Stimulated activated CD4-positive, alpha-beta T cell treated with anti-CD3 and anti-CD28 coated beads, Interleukin-2, amount 100 ng/mL, for 48 hours (primary cell): ENCODE results near the gene CADM2.

Experiments used
- DNase-seq, 2 donors: peaks; one replicate each; pipeline ENCODE4 v3.0.0-alpha.2; 2020

CADM2 gene

DNA sequence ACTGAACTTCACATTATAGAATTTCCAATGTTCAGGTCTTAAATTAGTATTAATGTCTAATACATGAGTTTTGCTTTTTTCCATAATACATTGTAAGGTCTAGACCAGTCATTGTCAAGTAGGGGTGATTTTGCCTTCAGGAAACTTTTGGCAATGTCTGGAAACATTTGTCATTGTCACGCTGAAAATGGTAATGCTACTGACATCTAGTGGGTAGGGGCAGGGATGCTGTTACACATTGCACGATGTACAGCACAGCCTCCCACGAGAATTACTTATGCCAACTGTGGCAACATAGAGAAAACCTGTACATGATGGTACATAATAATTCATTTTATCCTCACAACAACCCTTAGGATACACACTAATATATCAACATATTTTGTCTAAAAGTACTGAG, 384.1 kb downstream of the CADM2 start:
- no peak for DNase-seq

DNA sequence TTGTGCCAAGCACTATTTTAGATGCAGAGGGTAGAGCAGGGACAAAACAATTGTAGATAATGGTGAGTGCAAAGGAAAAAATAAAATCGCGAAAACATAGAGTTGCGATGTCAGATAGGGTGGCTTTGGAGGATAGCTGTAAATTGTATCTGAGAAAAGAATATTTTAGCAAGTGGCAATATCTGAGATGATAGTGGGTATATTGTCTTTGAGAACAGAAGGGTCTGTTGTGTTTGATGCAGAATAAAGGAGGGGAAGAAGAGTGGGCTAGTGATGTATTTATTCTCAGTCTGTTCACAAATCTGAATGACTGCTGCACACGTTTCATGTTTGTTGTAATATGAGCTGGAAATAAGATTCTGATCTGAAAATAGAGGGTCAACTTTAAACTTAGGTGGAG, 396.8 kb downstream of the CADM2 start:
- DNase-seq: no peak

DNA sequence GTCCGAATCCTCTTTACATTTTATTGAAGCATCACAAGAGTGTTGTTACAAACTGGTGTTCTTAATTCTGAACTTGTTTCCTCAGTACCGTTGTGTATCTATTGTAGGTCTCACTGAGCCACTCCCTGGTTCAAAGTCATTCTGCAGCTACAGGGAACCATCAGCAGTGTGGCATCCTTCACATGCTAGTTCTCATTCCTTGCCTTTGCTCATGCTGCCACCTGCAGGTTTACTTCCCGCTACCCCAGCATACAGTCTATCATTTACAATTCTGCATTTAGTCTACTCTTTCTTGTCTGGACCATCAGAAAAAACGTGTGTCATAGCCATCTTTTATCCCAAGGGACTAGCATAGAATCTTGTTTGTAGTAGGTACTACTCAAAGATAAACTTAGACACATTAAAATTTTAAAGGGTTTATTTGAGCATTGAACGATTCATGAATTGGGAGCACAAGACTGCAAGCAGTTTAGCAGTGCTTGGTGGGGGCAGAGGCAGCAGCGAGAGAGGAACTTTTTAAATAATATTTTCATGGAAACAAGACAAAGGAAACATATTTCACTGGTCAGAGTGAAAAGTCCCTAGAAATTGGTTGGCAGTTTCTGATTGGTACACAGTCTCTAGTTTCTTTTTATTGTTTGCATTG, 402.1 kb downstream of the CADM2 start:
- no peak for DNase-seq

DNA sequence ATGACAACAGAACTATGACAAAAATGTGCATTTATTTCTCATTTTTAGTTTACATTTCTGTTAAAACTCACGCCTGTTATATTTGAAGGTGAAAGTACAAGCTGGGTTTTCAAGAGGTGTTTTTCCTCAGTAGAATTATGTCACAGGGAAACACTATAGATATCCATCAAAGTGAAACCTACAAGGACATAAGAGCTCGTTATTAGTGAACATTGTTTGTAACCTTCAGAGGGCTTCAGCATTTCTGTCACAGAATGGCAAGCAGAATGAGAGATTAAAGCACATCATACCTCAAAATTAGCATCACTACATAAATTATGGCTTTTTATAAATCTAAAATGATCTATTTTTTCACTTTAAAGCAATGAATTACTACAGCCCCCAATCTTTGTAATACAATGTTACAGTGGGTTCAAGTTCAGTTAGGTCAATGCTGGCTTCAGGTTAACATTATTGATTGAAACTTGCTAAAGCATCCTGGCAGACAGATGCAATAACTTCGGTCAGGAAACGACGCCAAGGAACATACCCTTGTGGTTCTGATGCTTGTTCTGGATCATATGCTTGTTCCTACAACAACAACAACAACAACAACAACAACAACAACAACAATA, 405.6 kb downstream of the CADM2 start:
- no peak for DNase-seq

DNA sequence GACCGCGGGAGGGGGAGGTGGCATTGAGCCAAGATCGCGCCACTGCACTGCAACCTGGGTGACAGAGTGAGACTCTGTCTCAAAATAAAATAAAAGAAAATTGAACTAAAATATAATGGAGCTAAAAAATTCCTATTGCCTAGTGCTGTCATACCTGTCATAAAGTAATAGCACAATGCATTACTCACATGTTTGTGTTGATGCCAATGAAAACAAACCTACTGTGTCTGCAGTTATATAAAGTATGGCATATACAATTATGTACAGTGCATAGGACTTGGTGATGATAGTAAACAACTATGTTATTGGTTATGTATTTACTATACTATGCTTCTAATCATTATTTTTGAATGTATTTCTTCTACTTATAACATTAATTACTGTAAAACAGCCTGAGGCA, 411.6 kb downstream of the CADM2 start:
- no peak for DNase-seq

DNA sequence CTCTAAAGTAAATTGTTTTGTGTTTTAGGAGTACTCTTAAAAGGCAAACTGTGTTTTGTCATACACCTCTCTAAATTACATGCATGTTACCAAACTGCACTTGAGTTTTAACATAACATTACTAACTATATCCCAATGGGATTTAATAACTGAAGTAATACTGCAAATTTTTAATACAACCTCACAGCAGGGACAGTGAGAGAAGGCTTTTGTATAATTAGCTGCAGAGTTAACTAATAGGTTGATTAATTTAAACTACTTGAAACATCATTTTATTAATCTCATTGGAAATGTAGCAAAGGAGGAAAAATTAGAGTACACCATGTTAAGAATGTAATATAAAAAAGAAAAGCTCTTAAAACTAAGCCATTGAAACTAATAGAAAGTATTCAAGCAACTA, 417.3 kb downstream of the CADM2 start:
- no peak for DNase-seq

DNA sequence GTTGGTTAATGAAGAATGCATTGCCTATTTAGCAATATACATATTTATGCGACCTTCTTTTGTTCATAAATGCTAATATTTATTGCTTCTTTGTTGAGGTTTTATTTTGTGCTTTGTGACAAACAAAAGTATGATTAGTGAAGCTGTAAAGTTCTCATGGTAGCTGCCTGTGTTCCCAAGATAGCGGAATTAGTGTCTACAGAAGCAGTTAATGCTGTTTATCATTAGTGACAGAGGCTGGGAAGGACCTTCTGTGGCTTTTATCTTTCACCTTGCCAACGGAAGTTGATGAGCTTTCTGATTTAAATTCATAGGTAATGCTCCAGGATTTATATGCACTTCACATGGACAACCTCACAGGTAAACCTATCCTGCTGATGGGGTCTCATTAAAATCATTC, 418.3 kb downstream of the CADM2 start:
- no peak for DNase-seq

DNA sequence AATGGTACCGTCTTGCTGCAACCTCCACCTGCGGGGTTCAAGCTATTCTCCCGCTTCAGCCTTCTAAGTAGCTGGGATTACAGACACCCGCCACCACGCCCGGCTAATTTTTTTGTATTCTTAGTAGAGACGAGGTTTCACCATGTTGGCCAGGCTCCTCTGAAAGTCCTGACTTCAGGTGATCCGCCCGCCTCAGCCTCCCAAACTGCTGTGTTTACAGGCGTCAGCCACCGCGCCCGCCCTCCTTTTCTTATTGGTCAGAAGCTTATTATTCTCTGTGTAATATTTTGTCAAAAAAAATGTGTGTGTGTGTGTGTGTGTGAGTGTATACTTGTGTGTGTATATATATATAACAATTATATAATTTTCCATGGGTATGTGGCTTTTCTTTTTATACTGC, 425.6 kb downstream of the CADM2 start:
- no peak for DNase-seq

DNA sequence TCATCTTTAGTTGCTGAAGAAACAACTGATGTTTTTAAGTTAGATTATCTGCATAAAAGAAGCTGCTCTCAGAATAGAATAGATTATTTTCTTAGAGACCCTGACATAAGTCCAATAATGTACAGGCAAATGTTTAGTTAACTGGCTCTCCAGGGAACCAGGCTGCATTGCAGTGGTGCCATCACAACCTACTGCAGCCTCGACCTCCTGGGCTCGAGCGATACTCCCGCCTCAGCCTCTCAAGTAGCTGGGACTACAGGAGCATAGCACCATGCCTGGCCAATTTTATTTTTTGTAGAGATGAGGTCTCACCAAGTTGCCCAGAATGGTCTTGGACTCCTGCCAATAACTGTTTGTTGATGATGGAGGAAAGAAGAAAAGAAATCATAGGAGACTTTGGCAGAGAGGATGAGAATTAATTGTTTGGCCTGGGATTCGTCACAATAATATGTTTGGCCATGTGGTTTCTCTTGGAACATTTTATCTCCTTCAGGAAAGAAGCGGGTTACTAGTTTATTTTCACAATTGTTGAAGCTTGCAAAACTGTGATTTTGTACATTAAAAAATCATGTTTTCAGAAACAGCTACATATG, 429.2 kb downstream of the CADM2 start:
- DNase-seq: no peak

DNA sequence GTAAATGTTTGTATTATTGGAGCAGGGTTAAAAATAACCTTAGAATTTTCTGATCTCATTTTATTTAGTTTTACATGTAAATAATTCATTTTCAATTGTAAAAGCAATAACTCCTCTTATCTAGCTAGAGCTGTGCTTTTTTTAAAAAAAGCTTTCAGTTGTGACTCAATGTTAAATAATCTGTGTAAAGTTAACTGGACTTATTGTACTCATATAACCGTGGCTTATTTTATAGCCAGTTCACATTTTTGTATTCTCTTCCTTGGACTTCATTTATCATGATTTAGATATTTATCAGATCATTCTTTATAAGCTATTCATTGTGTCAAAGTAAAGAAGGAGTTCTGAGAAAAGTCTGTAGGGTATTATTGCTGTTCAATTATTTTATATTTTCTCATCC, 435.6 kb downstream of the CADM2 start:
- DNase-seq: no peak

DNA sequence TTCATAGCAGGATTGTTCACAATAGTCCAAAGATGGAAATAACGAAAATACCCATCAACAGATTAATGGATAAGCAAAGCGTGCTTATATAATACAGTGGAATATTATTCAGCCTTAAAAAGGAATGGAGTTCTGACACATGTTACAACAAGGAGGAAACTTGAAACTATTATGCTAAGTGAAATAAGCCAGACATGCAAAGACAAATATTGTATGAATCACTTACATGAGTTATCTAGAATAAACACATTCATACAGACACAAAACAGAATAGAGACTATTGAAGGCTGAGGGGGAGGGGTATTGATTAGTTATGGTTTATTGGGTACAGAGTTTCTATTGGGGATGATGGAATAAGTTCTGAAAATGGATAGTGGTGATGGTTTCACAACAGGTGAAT, 438.6 kb downstream of the CADM2 start:
- no peak for DNase-seq

DNA sequence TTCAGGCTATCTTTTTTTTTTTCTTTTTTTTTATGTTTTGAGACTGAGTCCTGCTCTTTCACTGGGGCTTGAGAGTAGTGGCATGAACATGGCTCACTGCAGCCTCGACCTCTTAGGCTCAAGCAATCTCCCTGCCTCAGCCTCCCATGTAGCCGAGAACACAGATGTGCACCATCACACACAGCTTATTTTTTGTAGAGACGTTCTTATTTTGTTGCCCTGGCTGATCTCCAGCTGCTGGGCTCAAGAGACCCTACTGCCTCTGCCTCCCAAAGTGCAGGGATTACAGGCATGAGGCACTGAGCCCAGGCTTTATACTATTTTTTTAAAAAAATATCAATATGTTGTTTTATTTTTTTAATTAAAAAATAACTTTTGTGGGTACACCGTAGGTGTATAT, 467.3 kb downstream of the CADM2 start:
- DNase-seq: no peak

DNA sequence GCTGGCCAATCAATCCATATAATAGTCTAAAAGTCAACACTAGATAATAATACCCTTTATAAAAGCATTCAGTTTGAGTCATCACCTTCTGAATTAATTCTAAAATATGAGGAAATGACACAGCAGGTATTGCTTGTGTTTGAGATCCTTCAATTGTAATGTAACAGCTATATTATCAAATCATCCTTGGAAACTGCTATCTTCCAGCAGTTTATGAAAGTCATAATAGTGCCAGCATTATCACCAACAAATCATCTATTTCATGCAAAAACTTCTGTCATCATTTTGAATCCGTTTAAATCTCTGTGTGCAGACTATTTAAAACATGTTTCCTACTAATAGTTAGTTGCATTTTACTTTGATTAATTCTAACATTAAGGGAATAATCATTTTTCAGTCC, 468.7 kb downstream of the CADM2 start:
- DNase-seq: no peak

DNA sequence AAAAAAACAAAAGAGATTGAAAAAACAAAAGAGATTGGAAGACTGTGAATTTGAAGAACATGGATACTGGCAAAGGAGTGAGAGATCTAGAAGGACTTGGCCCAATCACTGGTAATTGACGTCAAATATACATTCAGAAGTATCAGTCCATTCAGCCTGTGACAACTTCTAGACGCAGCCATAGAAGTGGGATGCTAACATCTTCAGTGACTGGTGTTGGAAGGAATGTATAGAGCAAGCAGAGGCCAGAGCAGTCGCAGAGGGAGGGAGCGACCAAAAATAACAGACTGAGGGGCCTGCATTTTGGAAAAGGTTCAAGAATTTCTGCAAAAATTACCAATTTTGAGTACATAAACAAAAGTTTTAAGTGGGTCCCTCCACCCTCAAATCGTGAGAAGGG, 473.3 kb downstream of the CADM2 start:
- no peak for DNase-seq

DNA sequence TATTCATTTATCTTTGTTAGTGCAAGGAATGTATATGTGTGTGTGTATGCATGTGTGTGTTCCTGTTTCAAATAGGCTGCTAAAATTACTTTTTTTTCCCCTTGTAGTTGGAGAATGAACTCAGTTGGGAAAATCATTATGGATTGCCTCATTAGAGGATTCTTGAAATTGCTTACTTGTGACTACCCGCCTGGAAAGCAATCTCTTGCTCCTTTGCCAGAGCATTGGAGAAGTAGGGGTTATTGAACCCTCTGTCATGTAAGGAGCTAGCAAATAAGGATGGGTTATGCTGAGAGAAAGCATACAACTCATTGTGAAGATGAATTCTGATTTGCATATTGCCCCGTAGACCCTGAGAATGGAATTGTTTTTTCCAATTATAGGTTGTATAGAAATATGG, 474.5 kb downstream of the CADM2 start:
- DNase-seq: no peak

DNA sequence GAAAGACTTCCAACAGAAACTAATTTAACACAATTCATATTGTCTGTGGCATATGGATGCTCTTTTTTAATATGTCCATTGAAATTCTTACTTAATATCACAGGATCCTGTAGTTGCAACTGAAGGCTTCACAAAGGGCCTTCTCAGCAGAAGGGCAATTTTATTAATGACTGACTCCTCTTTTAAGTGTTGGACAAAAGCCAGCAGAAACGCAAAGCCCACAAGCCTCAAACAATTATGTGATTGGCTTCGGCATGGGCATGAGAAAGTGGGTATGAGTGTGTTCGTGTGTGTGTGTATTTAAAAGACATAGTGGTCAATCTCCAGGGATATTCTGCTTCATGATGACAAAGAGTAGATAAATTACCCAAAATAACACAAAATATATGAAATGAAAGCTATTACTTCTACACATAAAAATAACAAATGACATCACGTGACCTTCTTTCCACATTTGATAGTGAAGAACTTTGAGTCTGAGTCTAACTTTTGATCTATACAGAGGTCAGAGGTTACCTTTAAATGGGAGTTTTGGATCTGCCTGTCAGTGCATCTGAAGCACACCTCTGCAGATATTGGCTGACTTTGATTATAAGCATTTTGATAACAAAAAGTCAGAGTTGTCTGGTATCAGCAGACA, 496.9 kb downstream of the CADM2 start:
- no peak for DNase-seq

DNA sequence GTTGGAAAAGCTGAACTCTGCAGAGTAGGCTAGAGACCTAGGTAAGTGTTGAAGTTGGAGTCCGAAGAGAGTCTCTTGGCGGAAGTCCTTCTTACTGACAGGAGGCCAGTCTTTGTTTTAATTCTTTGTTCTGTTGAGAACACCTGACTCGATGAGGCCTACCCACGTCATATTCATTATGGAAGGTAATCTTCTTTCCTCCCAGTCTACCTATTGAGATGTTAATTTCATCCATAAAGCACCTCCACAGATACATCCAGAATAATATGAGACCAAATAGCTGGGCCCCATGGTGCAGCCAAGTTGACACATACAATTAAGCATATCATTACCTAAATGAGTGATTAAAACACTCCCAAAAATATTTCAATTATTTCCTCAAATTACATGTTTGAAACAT, 515.5 kb downstream of the CADM2 start:
- DNase-seq: no peak

DNA sequence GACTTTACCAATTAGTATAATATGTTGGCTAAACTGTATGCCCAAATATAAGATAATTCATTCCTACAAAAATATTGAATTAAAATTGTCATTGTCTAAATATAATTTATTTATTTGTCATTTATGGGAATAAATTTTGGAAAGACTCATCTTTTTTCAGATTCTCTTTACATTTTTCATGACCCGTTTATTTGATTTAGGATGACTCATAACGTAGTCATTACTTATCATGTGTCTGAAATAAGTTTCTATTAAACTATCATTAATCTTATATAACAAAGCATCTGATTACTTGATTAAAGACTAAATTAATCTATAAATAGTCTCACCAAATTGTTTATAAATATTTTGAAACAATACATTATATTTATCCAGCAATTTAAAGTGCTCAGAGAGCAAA, 516.6 kb downstream of the CADM2 start:
- no peak for DNase-seq

DNA sequence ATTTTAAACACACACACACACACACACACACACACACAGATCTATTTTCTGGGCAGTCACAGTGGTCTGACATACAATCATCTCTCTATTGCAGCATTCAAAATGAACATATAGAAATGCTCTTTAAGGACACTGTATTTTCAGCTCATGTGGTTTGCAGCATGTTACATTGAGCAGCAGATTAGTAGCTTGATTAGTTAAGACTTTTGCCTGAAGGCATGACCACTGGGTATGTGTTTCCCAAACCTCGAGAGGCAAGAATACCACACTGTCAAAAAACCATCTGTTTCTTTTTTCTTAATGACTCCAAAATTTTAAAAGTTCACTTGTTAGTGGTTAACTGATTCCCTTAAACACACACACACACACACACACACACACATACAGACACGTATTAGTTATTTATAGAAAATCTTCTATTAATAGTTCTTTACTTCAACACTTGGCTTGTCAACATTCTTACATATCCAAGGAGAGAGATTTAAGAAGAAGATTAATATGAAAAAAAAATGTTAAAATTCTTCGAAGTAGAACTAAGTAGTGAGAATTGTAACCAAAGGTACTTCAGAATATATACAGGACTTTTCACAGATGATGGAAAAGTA, 518.2 kb downstream of the CADM2 start:
- DNase-seq: no peak

DNA sequence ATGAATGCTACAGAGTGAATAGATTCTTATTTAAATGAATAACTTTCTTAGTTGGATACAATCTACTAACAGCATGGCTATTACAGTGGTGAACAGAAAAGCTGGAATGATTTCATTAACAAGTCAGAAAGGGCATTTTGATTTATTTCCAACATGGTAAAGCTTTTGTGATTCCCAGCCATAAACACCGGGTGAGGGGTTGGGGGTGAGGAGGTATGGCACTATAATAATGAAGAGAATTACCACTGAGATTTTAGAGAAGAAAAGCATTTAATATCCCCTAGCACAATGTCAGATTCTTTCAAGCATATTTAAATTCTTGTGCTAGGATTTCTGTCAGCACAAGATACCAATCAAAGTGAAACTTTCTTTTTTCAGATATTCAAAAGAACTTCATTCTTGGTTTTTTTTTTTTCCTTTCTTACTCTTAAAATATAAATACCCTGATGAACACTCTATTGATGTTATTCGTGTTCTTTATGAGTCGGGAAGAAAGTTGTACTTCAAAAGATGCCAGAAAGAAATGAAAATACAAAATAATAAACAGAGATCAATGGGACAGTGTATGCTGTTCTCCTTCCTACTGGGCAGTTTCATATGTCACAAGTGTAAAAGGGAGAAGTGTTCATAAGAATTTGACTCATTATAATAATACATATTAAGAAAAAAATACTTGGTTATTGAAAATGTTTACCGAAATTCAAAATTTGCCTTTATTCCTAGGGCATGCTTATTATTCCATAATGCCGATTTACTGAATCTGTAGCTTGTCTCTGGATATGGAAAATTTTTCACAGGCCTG, 522.8 kb downstream of the CADM2 start:
- DNase-seq: no peak

DNA sequence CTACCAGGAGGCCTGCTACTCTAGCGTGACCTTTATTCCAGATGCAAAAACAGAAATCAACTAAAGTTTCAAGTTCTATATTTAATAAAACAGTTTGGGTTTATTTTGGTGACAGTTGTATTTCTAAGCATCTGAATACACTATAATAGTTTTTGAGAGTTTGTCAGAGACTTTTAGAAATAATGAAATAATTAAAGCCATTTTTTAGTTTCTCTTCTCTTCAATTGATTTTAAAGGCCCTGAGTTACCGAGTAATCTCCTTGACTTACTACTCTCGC, 523.4 kb downstream of the CADM2 start:
- no peak for DNase-seq

DNA sequence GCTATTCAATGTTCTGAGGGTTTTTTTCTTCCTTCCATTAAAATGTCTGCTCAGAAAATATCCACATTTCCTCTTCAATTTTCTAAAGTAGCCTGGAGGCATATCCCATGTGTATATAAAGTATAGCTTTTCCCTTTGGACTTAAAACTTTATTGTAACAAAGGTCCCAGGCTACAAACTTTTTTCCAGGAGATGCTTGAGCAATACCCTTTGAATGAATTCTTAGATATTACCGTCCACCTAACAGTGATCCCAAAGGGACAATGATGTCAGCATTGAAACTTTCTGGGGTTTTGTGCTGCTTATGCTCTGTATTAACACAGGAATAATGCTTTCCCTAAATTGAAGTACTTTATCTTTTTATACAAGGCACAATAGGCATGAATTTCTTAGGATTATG, 525.2 kb downstream of the CADM2 start:
- no peak for DNase-seq

DNA sequence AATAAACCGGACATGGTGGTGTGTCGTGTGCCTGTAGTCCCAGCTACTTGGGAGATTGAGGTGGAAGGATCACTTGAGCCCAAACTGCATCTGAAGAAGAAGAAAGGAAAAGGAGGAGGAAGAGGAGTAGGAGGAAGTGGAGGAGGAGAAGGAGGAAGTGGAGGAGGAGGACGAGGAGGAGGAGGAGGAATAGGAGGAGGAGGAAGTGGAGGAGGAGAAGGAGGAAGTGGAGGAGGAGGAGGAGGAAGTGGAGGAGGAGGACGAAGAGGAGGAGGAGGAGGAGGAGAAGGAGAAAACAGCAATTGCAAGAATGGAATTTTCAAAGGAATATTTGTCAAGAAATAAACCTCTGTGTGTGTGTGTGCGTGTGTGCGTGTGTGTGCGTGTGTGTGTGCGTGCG, 528.6 kb downstream of the CADM2 start:
- no peak for DNase-seq
